Loucy (cell line): ENCODE measurements around the gene DNM2.

Experiments used
- H2AFZ ChIP-seq: fragments of 200-600 bp; sonication (generic); 2 replicates; pipeline ENCODE4 v1.6.0; 2016; ENCODE audit warnings: antibody characterized with exemption, mild to moderate bottlenecking, low read length, moderate library complexity
- H3F3A ChIP-seq: fragments of 200-600 bp; 2 replicates; pipeline ENCODE4 v1.6.0; 2016; ENCODE audit warnings: antibody characterized with exemption, low read depth, mild to moderate bottlenecking
- H3K27me3 ChIP-seq: fragments of 200-600 bp; sonication (generic); 2 replicates; pipeline ENCODE4 v1.6.1; 2014; ENCODE audit warnings: low read length, mild to moderate bottlenecking; ENCODE audit not compliant: insufficient read depth, poor library complexity, severe bottlenecking
- H3K36me3 ChIP-seq: fragments of 200-600 bp; sonication (generic); 2 replicates; pipeline ENCODE4 v1.6.1; 2016; ENCODE audit warnings: low read length; ENCODE audit not compliant: insufficient read depth
- H3K4me1 ChIP-seq: fragments of 200-600 bp; sonication (generic); 2 replicates; pipeline ENCODE4 v1.5.1; 2014; ENCODE audit warnings: low read length, mild to moderate bottlenecking; ENCODE audit not compliant: insufficient read depth, poor library complexity, severe bottlenecking
- H3K4me2 ChIP-seq: fragments of 200-600 bp; sonication (generic); 2 replicates; pipeline ENCODE4 v1.6.0; 2014; ENCODE audit warnings: antibody characterized with exemption, low read length, low read depth, mild to moderate bottlenecking; ENCODE audit not compliant: poor library complexity, severe bottlenecking
- H3K4me3 ChIP-seq: fragments of 200-600 bp; sonication (generic); 2 replicates; pipeline ENCODE4 v1.5.1; 2014; ENCODE audit warnings: low read length, mild to moderate bottlenecking, mixed read lengths; ENCODE audit not compliant: poor library complexity, severe bottlenecking
- H3K79me2 ChIP-seq: fragments of 200-600 bp; sonication (generic); 2 replicates; pipeline ENCODE4 v1.6.1; 2014; ENCODE audit warnings: low read length; ENCODE audit not compliant: insufficient read depth
- H3K9ac ChIP-seq: fragments of 200-600 bp; sonication (generic); 2 replicates; pipeline ENCODE4 v1.6.0; 2014; ENCODE audit warnings: mild to moderate bottlenecking, low read depth, low read length, moderate library complexity; ENCODE audit not compliant: poor library complexity, severe bottlenecking
- H3K9me2 ChIP-seq: fragments of 200-600 bp; sonication (generic); replicated peaks from 2 replicates; pipeline ENCODE4 v1.6.1; 2016; ENCODE audit warnings: low read depth, low read length, mixed read lengths
- H3K9me3 ChIP-seq: fragments of 200-600 bp; sonication (generic); 2 replicates; pipeline ENCODE4 v1.6.1; 2014; ENCODE audit warnings: mild to moderate bottlenecking, antibody characterized with exemption, low read length, low read depth; ENCODE audit not compliant: insufficient read depth
- H4K20me1 ChIP-seq: fragments of 200-600 bp; sonication (generic); 2 replicates; pipeline ENCODE4 v1.6.0; 2014; ENCODE audit warnings: antibody characterized with exemption, low read length, mild to moderate bottlenecking; ENCODE audit not compliant: insufficient read depth, poor library complexity, severe bottlenecking
- CTCF ChIP-seq: fragments of 200-600 bp; sonication (generic); conservative IDR thresholded peaks from 2 replicates; pipeline ENCODE4 v1.5.1; 2014; ENCODE audit warnings: mild to moderate bottlenecking, antibody characterized with exemption, low read length
- EZH2phosphoT487 ChIP-seq: fragments of 200-600 bp; IDR thresholded peaks from 2 replicates; pipeline ENCODE4 v1.6.1; 2018; ENCODE audit warnings: antibody characterized with exemption, mild to moderate bottlenecking, moderate library complexity, borderline replicate concordance

Gene DNM2

GRCh38 chr19:10808937-10809649 lies 91.2 kb downstream of the DNM2 start:
- Histone ChIP-seq H3K4me2 (no peak overlapping the region), H3K4me1 (peaks cover 4% of the 10 kb centered on the region), H3K36me3 (peaks cover 55% of the 10 kb centered on the region; the same call in 1 of the 2 replicates), H2AFZ (no peak overlapping the region), H3F3A (no peaks in the 10 kb centered on the region), H4K20me1 (no peaks in the 10 kb centered on the region), H3K4me3 (no peak overlapping the region), H3K27me3 (no peaks in the 10 kb centered on the region), H3K9ac (no peak overlapping the region), H3K9me3 (no peaks in the 10 kb centered on the region), H3K79me2 (no peaks in the 10 kb centered on the region), H3K9me2 (no peaks in the 10 kb centered on the region)
- TF ChIP-seq CTCF (no peak), EZH2phosphoT487 (no peak)

DNA sequence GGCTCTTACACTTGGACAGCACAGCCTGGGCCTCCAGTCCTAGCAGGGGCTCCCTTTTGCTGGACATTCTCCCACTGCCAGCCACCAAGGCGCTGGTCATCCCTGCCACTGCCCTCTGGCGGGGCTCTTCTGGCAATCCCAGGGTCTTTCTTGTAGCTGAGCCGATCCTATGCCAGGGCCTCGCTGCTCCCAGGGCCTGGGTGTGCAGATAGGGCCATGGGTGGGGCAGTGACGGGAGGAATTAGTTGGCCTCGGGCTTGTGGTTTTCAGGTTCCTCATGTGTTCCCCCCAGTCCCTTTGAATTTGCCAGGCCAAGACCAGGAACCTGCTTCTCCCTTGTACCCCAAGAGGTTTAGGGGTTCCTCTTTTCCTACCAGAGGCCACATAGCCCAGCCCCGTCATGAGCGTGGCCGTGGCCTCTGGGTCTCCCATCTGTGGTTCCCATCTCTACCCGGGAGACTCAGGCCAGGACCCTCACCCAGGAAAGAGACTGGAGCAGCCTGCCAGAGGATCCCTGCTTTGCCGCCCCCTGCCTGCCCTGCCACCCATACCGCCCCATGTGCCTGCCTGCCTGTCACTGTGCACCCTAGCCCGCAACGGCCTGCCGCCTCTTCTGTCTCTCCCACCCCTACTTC lies 91.9 kb downstream of the DNM2 start:
- TF ChIP-seq EZH2phosphoT487 (no peak), CTCF (no peak)
- H3F3A ChIP-seq: no peaks in the 10 kb centered on the region
- H2AFZ ChIP-seq: no peak overlapping the region
- H3K4me2 ChIP-seq: no peak overlapping the region
- H3K36me3 ChIP-seq: peaks cover 54% of the 10 kb centered on the region; the same call in 1 of the 2 replicates
- no peaks in the 10 kb centered on the region for H3K9me2 ChIP-seq
- no peaks in the 10 kb centered on the region for H3K79me2 ChIP-seq
- no peaks in the 10 kb centered on the region for H4K20me1 ChIP-seq
- H3K9ac ChIP-seq: no peak overlapping the region
- no peaks in the 10 kb centered on the region for H3K27me3 ChIP-seq
- H3K9me3 ChIP-seq: no peaks in the 10 kb centered on the region
- H3K4me3 ChIP-seq: no peak overlapping the region
- H3K4me1 ChIP-seq: peaks cover 4% of the 10 kb centered on the region

- Histone ChIP-seq H3K4me1 (peaks cover 4% of the 10 kb centered on the region), H4K20me1 (no peaks in the 10 kb centered on the region), H3F3A (no peaks in the 10 kb centered on the region)
Measured at GRCh38 chr19:10811391-10812111, 93.7 kb downstream of the DNM2 start.

More at GRCh38 chr19:10811391-10812111, 93.7 kb downstream of the DNM2 start:
- no peaks in the 10 kb centered on the region for H3K9me3 ChIP-seq
- H3K9ac ChIP-seq: no peak overlapping the region
- TF ChIP-seq CTCF: no peak
- TF ChIP-seq EZH2phosphoT487: no peak
- H3K79me2 ChIP-seq: no peaks in the 10 kb centered on the region
- no peak overlapping the region for H3K4me3 ChIP-seq
- H3K9me2 ChIP-seq: no peaks in the 10 kb centered on the region
- no peaks in the 10 kb centered on the region for H3K27me3 ChIP-seq
- no peak overlapping the region for H2AFZ ChIP-seq
- peaks cover 49% of the 10 kb centered on the region; the same call in 1 of the 2 replicates for H3K36me3 ChIP-seq
- H3K4me2 ChIP-seq: no peak overlapping the region
